ENCODE results near the gene THBS4.

The THBS4 gene

GRCh38 chr5:80034962-80035821 is at the start of gene THBS4:
TSS of gene THBS4 (plus strand) at chr5:80035348. CDS start at chr5:80035538, 190 bp downstream.
- H3K36me3 ChIP-seq (ENCODE audit: control insufficient read depth, insufficient read depth, low read length) = no peaks in the 10 kb centered on the region
- peak within 1 kb of the TSS; percentile 3 for H3K27ac ChIP-seq (ENCODE audit: low read depth, low read length)
- H3K27me3 ChIP-seq (ENCODE audit: control insufficient read depth, insufficient read depth, low read length) = peaks cover 5% of the 10 kb centered on the region
- peak within 1 kb of the TSS; percentile 40 for H3K4me3 ChIP-seq (ENCODE audit: low read length)
- H3K9ac ChIP-seq (ENCODE audit: low read length) = no peak within 1 kb of the TSS
- H3K4me1 ChIP-seq (ENCODE audit: control insufficient read depth, insufficient read depth, low read length) = no peaks in the 10 kb centered on the region

- Histone ChIP-seq H3K4me3 (ENCODE audit: low read length) (no peak overlapping the region), H3K4me1 (ENCODE audit: control insufficient read depth, insufficient read depth, low read length) (peaks cover under 1% of the 10 kb centered on the region), H3K27ac (ENCODE audit: low read depth, low read length) (no peak overlapping the region), H3K9ac (ENCODE audit: low read length) (no peak overlapping the region), H3K27me3 (ENCODE audit: control insufficient read depth, insufficient read depth, low read length) (no peaks in the 10 kb centered on the region), H3K36me3 (ENCODE audit: control insufficient read depth, insufficient read depth, low read length) (peaks cover 12% of the 10 kb centered on the region)
These were observed 48.9 kb upstream of the THBS4 start for GRCh38 chr5:79986260-79986659.

GRCh38 chr5:79990205-79990597 is 44.9 kb upstream of the THBS4 start:
- H3K36me3 ChIP-seq (ENCODE audit: control insufficient read depth, insufficient read depth, low read length) = peaks cover 6% of the 10 kb centered on the region
- no peaks in the 10 kb centered on the region for H3K27me3 ChIP-seq (ENCODE audit: control insufficient read depth, insufficient read depth, low read length)
- H3K27ac ChIP-seq (ENCODE audit: low read depth, low read length) = peak overlapping the region; percentile 76
- peak overlapping the region; percentile 96 for H3K4me3 ChIP-seq (ENCODE audit: low read length)
- H3K9ac ChIP-seq (ENCODE audit: low read length) = peak overlapping the region; percentile 78
- peaks cover 5% of the 10 kb centered on the region for H3K4me1 ChIP-seq (ENCODE audit: control insufficient read depth, insufficient read depth, low read length)

- peaks cover 6% of the 10 kb centered on the region for H3K36me3 ChIP-seq (ENCODE audit: control insufficient read depth, insufficient read depth, low read length)
- H3K4me1 ChIP-seq (ENCODE audit: control insufficient read depth, insufficient read depth, low read length) = peaks cover 5% of the 10 kb centered on the region
- peak within 1 kb of the TSS; percentile 96 for H3K4me3 ChIP-seq (ENCODE audit: low read length)
- H3K27ac ChIP-seq (ENCODE audit: low read depth, low read length) = peak within 1 kb of the TSS; percentile 76
- no peaks in the 10 kb centered on the region for H3K27me3 ChIP-seq (ENCODE audit: control insufficient read depth, insufficient read depth, low read length)
- H3K9ac ChIP-seq (ENCODE audit: low read length) = peak within 1 kb of the TSS; percentile 78
These were observed 44.3 kb upstream of the THBS4 start, which contains the start of gene MTX3 for GRCh38 chr5:79990598-79991507. TSS of gene MTX3 (minus strand) at chr5:79991262. CDS start at chr5:79991238, 24 bp downstream.

GRCh38 chr5:79992891-79993657 is 42.1 kb upstream of the THBS4 start:
- H3K4me1 ChIP-seq (ENCODE audit: control insufficient read depth, insufficient read depth, low read length) = peaks cover 5% of the 10 kb centered on the region
- H3K27ac ChIP-seq (ENCODE audit: low read depth, low read length) = no peak overlapping the region
- no peak overlapping the region for H3K4me3 ChIP-seq (ENCODE audit: low read length)
- no peaks in the 10 kb centered on the region for H3K27me3 ChIP-seq (ENCODE audit: control insufficient read depth, insufficient read depth, low read length)
- H3K36me3 ChIP-seq (ENCODE audit: control insufficient read depth, insufficient read depth, low read length) = peaks cover 3% of the 10 kb centered on the region
- no peak overlapping the region for H3K9ac ChIP-seq (ENCODE audit: low read length)

- H3K27me3 ChIP-seq (ENCODE audit: control insufficient read depth, insufficient read depth, low read length) = no peaks in the 10 kb centered on the region
- H3K27ac ChIP-seq (ENCODE audit: low read depth, low read length) = no peak overlapping the region
- no peaks in the 10 kb centered on the region for H3K36me3 ChIP-seq (ENCODE audit: control insufficient read depth, insufficient read depth, low read length)
- no peaks in the 10 kb centered on the region for H3K4me1 ChIP-seq (ENCODE audit: control insufficient read depth, insufficient read depth, low read length)
- no peak overlapping the region for H3K9ac ChIP-seq (ENCODE audit: low read length)
- no peak overlapping the region for H3K4me3 ChIP-seq (ENCODE audit: low read length)
These were observed 35.4 kb upstream of the THBS4 start for GRCh38 chr5:79999722-80000121.

- H3K9ac ChIP-seq (ENCODE audit: low read length) = no peak overlapping the region
- no peak overlapping the region for H3K4me3 ChIP-seq (ENCODE audit: low read length)
- H3K36me3 ChIP-seq (ENCODE audit: control insufficient read depth, insufficient read depth, low read length) = no peaks in the 10 kb centered on the region
- no peak overlapping the region for H3K27ac ChIP-seq (ENCODE audit: low read depth, low read length)
- no peaks in the 10 kb centered on the region for H3K4me1 ChIP-seq (ENCODE audit: control insufficient read depth, insufficient read depth, low read length)
- no peaks in the 10 kb centered on the region for H3K27me3 ChIP-seq (ENCODE audit: control insufficient read depth, insufficient read depth, low read length)
These were observed 32.5 kb upstream of the THBS4 start for GRCh38 chr5:80002677-80003076.

GRCh38 chr5:80008995-80009765 is 26.0 kb upstream of the THBS4 start:
- H3K9ac ChIP-seq (ENCODE audit: low read length) = no peak overlapping the region
- no peaks in the 10 kb centered on the region for H3K4me1 ChIP-seq (ENCODE audit: control insufficient read depth, insufficient read depth, low read length)
- no peak overlapping the region for H3K27ac ChIP-seq (ENCODE audit: low read depth, low read length)
- H3K36me3 ChIP-seq (ENCODE audit: control insufficient read depth, insufficient read depth, low read length) = no peaks in the 10 kb centered on the region
- no peak overlapping the region for H3K4me3 ChIP-seq (ENCODE audit: low read length)
- no peaks in the 10 kb centered on the region for H3K27me3 ChIP-seq (ENCODE audit: control insufficient read depth, insufficient read depth, low read length)

GRCh38 chr5:80010754-80011392 is 24.3 kb upstream of the THBS4 start:
- no peaks in the 10 kb centered on the region for H3K27me3 ChIP-seq (ENCODE audit: control insufficient read depth, insufficient read depth, low read length)

GRCh38 chr5:80025069-80025468 is 10.1 kb upstream of the THBS4 start:
- Histone ChIP-seq H3K27me3 (ENCODE audit: control insufficient read depth, insufficient read depth, low read length) (no peaks in the 10 kb centered on the region), H3K27ac (ENCODE audit: low read depth, low read length) (no peak overlapping the region), H3K36me3 (ENCODE audit: control insufficient read depth, insufficient read depth, low read length) (no peaks in the 10 kb centered on the region), H3K4me3 (ENCODE audit: low read length) (no peak overlapping the region), H3K4me1 (ENCODE audit: control insufficient read depth, insufficient read depth, low read length) (no peaks in the 10 kb centered on the region), H3K9ac (ENCODE audit: low read length) (no peak overlapping the region)

More at GRCh38 chr5:80010754-80011392, 24.3 kb upstream of the THBS4 start:
- no peak overlapping the region for H3K4me3 ChIP-seq (ENCODE audit: low read length)
- H3K27ac ChIP-seq (ENCODE audit: low read depth, low read length) = no peak overlapping the region
- no peaks in the 10 kb centered on the region for H3K36me3 ChIP-seq (ENCODE audit: control insufficient read depth, insufficient read depth, low read length)
- H3K9ac ChIP-seq (ENCODE audit: low read length) = no peak overlapping the region
- no peaks in the 10 kb centered on the region for H3K4me1 ChIP-seq (ENCODE audit: control insufficient read depth, insufficient read depth, low read length)

- H3K9ac ChIP-seq (ENCODE audit: low read length) = no peak overlapping the region
- H3K4me1 ChIP-seq (ENCODE audit: control insufficient read depth, insufficient read depth, low read length) = no peaks in the 10 kb centered on the region
- H3K27ac ChIP-seq (ENCODE audit: low read depth, low read length) = no peak overlapping the region
- no peaks in the 10 kb centered on the region for H3K27me3 ChIP-seq (ENCODE audit: control insufficient read depth, insufficient read depth, low read length)
- H3K36me3 ChIP-seq (ENCODE audit: control insufficient read depth, insufficient read depth, low read length) = no peaks in the 10 kb centered on the region
- no peak overlapping the region for H3K4me3 ChIP-seq (ENCODE audit: low read length)
These were observed 8.3 kb upstream of the THBS4 start for GRCh38 chr5:80026841-80027240.

Measured in rectal smooth muscle tissue (tissue), 1 donor.